Activated B cell treated with CpG ODN at 0.5 μM for 24 hours (primary cell): ENCODE data around the gene CCT2. TPM values are rescaled to one million over a fixed set of nuclear protein-coding genes. Genes with fewer than 3 reads are reported as not detected.

Experiments used
- ATAC-seq: fragments of 200-7000 bp; cut with Tn5 transposase; one replicate; pipeline ENCODE4 v1.10.0; 2021; ENCODE audit warnings: low read depth, mild to moderate bottlenecking, moderate library complexity
- CTCF ChIA-PET: fragments of 350-600 bp; sonication (Branson Sonifier 250); formaldehyde crosslinking; loops from one replicate; lab custom pipeline; 2021; ENCODE audit warnings: antibody characterized with exemption; lab: Charles Lee
- POLR2A ChIA-PET: fragments of 350-600 bp; sonication (Branson Sonifier 250); formaldehyde crosslinking; loops from one replicate; lab custom pipeline; 2021; ENCODE audit warnings: antibody characterized with exemption; lab: Charles Lee
- DNase-seq: peaks from one replicate; pipeline ENCODE4 v3.0.0; 2022
- H3K27ac Mint-ChIP-seq: one replicate; pipeline ENCODE4 v1.8.0; 2020; ENCODE audit warnings: mixed read lengths
- H3K27me3 Mint-ChIP-seq: one replicate; pipeline ENCODE4 v1.8.0; 2021; ENCODE audit warnings: mixed read lengths
- H3K36me3 Mint-ChIP-seq: one replicate; pipeline ENCODE4 v1.8.0; 2021; ENCODE audit warnings: low read depth, mixed read lengths
- H3K4me1 Mint-ChIP-seq: one replicate; pipeline ENCODE4 v1.8.0; 2021; ENCODE audit warnings: mixed read lengths
- H3K4me3 Mint-ChIP-seq: one replicate; pipeline ENCODE4 v1.8.0; 2020; ENCODE audit warnings: mild to moderate bottlenecking, mixed read lengths
- H3K9me3 Mint-ChIP-seq: one replicate; pipeline ENCODE4 v1.8.0; 2020; ENCODE audit warnings: mixed read lengths
- CTCF ChIP-seq: fragments of 200-600 bp; IDR thresholded peaks from one replicate; pipeline ENCODE4 v1.8.0; 2022; ENCODE audit warnings: antibody characterized with exemption, mild to moderate bottlenecking
- intact Hi-C: fragments of 100-400 bp; cut with micrococcal nuclease; formaldehyde crosslinking; loops from one replicate; pipeline ENCODE4 v1.15.1; 2024
- total RNA-seq: library from RNA; stranded (reverse); gene quantifications from 2 replicates; pipeline ENCODE4 v1.2.3, GENCODE V29; 2022

CCT2 gene
- 205 and 211 TPM in 2 replicates for total RNA-seq

DNA sequence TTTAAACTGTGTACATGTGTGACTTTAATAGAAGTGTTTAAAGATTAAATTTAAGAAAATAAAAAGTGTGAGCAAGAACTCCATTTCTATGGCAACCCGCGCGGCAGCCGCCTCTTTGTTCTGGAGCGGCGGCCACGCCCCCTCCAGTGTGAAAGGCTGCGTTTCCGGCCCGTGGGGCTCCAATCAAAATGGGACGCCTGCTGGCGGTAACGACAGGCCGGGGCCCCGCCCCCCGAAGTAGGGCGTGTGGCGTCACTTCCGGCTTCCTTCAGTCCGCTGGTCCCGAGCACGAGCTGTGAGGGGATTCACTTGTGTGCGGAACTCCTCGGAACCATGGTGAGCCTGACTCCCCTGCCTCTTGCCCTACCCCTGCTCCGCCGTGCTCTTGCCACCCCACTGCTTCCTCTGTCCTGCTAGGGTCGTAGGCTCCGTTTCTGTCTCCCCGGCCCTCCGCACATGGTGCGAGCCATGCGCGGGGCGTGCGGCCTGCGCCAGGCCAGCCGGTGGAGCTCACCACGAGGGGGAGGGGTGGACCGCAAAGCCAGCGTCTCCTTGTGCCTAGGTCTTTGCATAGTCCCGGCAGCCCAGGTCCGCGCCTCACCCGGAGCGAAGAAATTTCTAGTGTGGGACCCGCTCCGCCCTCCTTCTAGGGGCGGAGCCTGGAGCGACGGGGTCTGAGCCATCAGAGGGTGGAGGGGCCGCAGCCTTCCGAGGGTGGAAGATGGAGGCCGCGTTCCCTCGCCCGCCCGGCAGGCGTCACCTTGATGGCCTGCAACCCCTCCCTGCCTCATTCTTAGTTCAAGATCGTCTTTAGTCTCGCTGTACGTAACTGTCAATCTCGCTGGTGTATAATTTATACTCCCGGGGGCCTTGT, at the start of gene CCT2:
CCT2 (plus strand) TSS at position 271 of the 874 bp plus-strand sequence; CDS start at position 334, 63 bp downstream.
- DNase-seq (peak; percentile 91), ATAC-seq (peak; percentile 90)
- H3K36me3 Mint-ChIP-seq = peaks cover 39% of the 10 kb centered on the region
- CTCF ChIA-PET = interaction anchor here (1.2 to 1.7 kb wide), 2 partner anchors 15 to 227 kb away, joined by 5 read pairs; no protein-coding TSS in a partner anchor
- TF ChIP-seq CTCF = no peak
- intact Hi-C loops = loop anchor here (1.0 to 5.0 kb wide), 9 partner anchors 15 to 973 kb away; partner anchors contain the start of genes CNOT2, CPSF6, FRS2 and MDM2
- no peaks in the 10 kb centered on the region for H3K9me3 Mint-ChIP-seq
- H3K27me3 Mint-ChIP-seq = no peaks in the 10 kb centered on the region
- peak within 1 kb of the TSS; percentile 95 for H3K27ac Mint-ChIP-seq
- POLR2A ChIA-PET = interaction anchor here (0.7 to 1.6 kb wide), 3 partner anchors 115 to 255 kb away, joined by 3 to 9 read pairs (median 4); no protein-coding TSS in a partner anchor
- peaks cover 8% of the 10 kb centered on the region for H3K4me1 Mint-ChIP-seq
- H3K4me3 Mint-ChIP-seq = peak within 1 kb of the TSS; percentile 96

- Mint-ChIP-seq H3K27me3 (no peaks in the 10 kb centered on the region), H3K9me3 (peaks cover 6% of the 10 kb centered on the region), H3K27ac (no peak overlapping the region), H3K4me1 (no peaks in the 10 kb centered on the region), H3K4me3 (no peak overlapping the region), H3K36me3 (peaks cover 36% of the 10 kb centered on the region)
- ChIA-PET POLR2A (no interaction called here), CTCF (no interaction called here)
- DNase-seq (no peak), ATAC-seq (no peak)
- TF ChIP-seq CTCF = no peak
- intact Hi-C loops = no loop called here
Observed at GRCh38 chr12:69540987-69541386, 44.3 kb upstream of the CCT2 start.

DNA sequence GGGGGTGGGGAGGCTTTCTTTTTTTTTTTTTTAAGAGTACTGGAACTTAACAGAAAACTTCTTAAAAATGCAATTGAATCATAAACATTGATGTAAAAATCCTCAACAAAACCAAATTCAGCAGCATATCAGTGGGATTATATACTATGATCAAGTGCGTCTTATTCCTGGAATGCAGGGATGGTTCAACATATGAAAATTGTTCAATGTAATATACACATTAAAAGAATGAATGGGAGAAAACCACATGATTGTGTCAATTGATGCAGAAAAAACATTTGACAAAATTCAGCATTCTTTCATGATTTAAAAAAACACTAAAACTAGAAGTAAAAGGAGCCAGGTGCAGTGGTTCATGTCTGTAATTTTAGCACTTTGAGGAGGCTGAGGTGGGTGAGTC, 41.2 kb upstream of the CCT2 start:
- ChIA-PET POLR2A (interaction anchor here (0.7 kb wide), 1 partner anchor 40 kb away, joined by 5 read pairs; no protein-coding TSS in a partner anchor), CTCF (no interaction called here)
- Mint-ChIP-seq H3K27me3 (no peaks in the 10 kb centered on the region), H3K4me1 (peaks cover 2% of the 10 kb centered on the region), H3K9me3 (peaks cover 6% of the 10 kb centered on the region), H3K4me3 (no peak overlapping the region), H3K36me3 (peaks cover 24% of the 10 kb centered on the region), H3K27ac (no peak overlapping the region)
- no peak for TF ChIP-seq CTCF
- ATAC-seq = no peak
- DNase-seq = no peak
- intact Hi-C loops = no loop called here

GRCh38 chr12:69545081-69545480, 40.2 kb upstream of the CCT2 start:
- H3K4me3 Mint-ChIP-seq = no peak overlapping the region
- CTCF ChIA-PET = no interaction called here
- intact Hi-C loops = no loop called here
- POLR2A ChIA-PET = no interaction called here
- no peaks in the 10 kb centered on the region for H3K27me3 Mint-ChIP-seq
- H3K27ac Mint-ChIP-seq = no peak overlapping the region
- peaks cover 2% of the 10 kb centered on the region for H3K4me1 Mint-ChIP-seq
- peaks cover 24% of the 10 kb centered on the region for H3K36me3 Mint-ChIP-seq
- TF ChIP-seq CTCF = no peak
- H3K9me3 Mint-ChIP-seq = peaks cover 6% of the 10 kb centered on the region
- no peak for ATAC-seq
- DNase-seq = no peak
